HepG2 (cell line): Measurements from ENCODE around the gene ATP5F1C. TPM values are rescaled to one million over a fixed set of nuclear protein-coding genes. Genes with fewer than 3 reads are reported as not detected.

Experiments used
- AHDC1 ChIP-seq: sonication (generic); formaldehyde crosslinking; IDR thresholded peaks from 2 replicates; pipeline ENCODE4 v1.5.1; 2020; ENCODE audit warnings: mild to moderate bottlenecking, missing genetic modification reagents, borderline replicate concordance
- GRHL1 ChIP-seq: sonication (generic); formaldehyde crosslinking; conservative IDR thresholded peaks from 2 replicates; pipeline ENCODE4 v1.8.0; 2022; ENCODE audit warnings: missing genetic modification reagents
- KDM1A ChIP-seq: IDR thresholded peaks from 2 replicates; pipeline ENCODE4 v1.6.1; 2016; ENCODE audit warnings: missing compliant biosample characterization
- MED1 ChIP-seq: sonication (generic); formaldehyde crosslinking; IDR thresholded peaks from 2 replicates; pipeline ENCODE4 v1.4.0; 2020; ENCODE audit warnings: missing genetic modification reagents
- MEIS2 ChIP-seq: sonication (generic); formaldehyde crosslinking; IDR thresholded peaks from 2 replicates; pipeline ENCODE4 v1.9.0; 2021; ENCODE audit warnings: mild to moderate bottlenecking, missing genetic modification reagents
- NKX3-1 ChIP-seq: sonication (generic); formaldehyde crosslinking; IDR thresholded peaks from 2 replicates; pipeline ENCODE4 v1.5.0; 2020; ENCODE audit warnings: missing genetic modification reagents
- PBX2 ChIP-seq: IDR thresholded peaks from 2 replicates; pipeline ENCODE4 v1.6.1; 2016; ENCODE audit warnings: control low read depth
- POLR2AphosphoS5 ChIP-seq: IDR thresholded peaks from 2 replicates; pipeline ENCODE4 v1.6.1; 2012; ENCODE audit warnings: low read depth, low read length
- ZBTB21 ChIP-seq: sonication (generic); formaldehyde crosslinking; IDR thresholded peaks from 2 replicates; pipeline ENCODE4 v1.4.0; 2020; ENCODE audit warnings: missing genetic modification reagents
- ZFP62 ChIP-seq: sonication (generic); formaldehyde crosslinking; IDR thresholded peaks from 2 replicates; pipeline ENCODE4 v1.4.0; 2020; ENCODE audit warnings: missing genetic modification reagents
- ZNF205 ChIP-seq: IDR thresholded peaks from 2 replicates; pipeline ENCODE4 v1.6.1; 2018; ENCODE audit warnings: missing biosample characterization, missing genetic modification reagents
- ZNF563 ChIP-seq: sonication (generic); formaldehyde crosslinking; IDR thresholded peaks from 2 replicates; pipeline ENCODE4 v1.8.0; 2022; ENCODE audit warnings: mild to moderate bottlenecking, moderate library complexity, missing genetic modification reagents
- ZNF646 ChIP-seq: sonication (generic); formaldehyde crosslinking; IDR thresholded peaks from 2 replicates; pipeline ENCODE4 v1.9.0; 2021; ENCODE audit warnings: mild to moderate bottlenecking, missing genetic modification reagents
- ZNF746 ChIP-seq: sonication (generic); formaldehyde crosslinking; IDR thresholded peaks from 2 replicates; pipeline ENCODE4 v1.8.0; 2022; ENCODE audit warnings: mild to moderate bottlenecking, missing genetic modification reagents
- polyA plus RNA-seq, 8 experiments: library from polyadenylated mRNA; depleted of rRNA in 3 of 8; stranded (reverse) in 7 of 8; unstranded in 1 of 8; fragments of >200 nt; fragmentation: Illumina TruSeq in 4 of 8; extraction: Trizol in 4 of 8; gene quantifications; 2 replicates each; pipeline versions ENCODE4 v1.2.1 to v1.2.3, GENCODE V29; 2011 to 2016; ENCODE audit warnings: low read depth in 4 of 8, missing spikeins in 1 of 8, mixed read lengths in 1 of 8; ENCODE audit not compliant: insufficient read depth in 1 of 8
- total RNA-seq, 5 experiments: library from RNA; depleted of rRNA; stranded (reverse); fragments of >200 nt; fragmentation: Illumina TruSeq; extraction: Trizol; gene quantifications; 2 replicates each; pipeline ENCODE4 v1.2.3, GENCODE V29; 2016; ENCODE audit warnings: low read depth in 1 of 5

Gene ATP5F1C
- total and polyA plus RNA-seq, 2 of the 13 experiments (the other 11 are each of a cell fraction or from before 2014, with no cell fraction given), result 407 to 416 TPM

- TF ChIP-seq ZNF746 (CRISPR knock-in tag) (no peak; the same call in 1 of the 2 replicates), KDM1A (CRISPR knock-in tag) (no peak), ZFP62 (CRISPR knock-in tag) (no peak), POLR2AphosphoS5 (peak; percentile 89), PBX2 (CRISPR knock-in tag) (no peak), NKX3-1 (CRISPR knock-in tag) (no peak), MEIS2 (CRISPR knock-in tag) (peak; percentile 66), GRHL1 (CRISPR knock-in tag) (no peak), ZBTB21 (CRISPR knock-in tag) (no peak), ZNF563 (CRISPR knock-in tag) (peak; percentile 55; the same call in 1 of the 2 replicates), ZNF205 (peak; percentile 68; the same call in 1 of the 2 replicates), AHDC1 (CRISPR knock-in tag) (no peak), MED1 (CRISPR knock-in tag) (peak; percentile 82), ZNF646 (CRISPR knock-in tag) (0 out of 2 replicates have a peak, but pooled peaks have one; percentile 36)
Observed at GRCh38 chr10:7818295-7819120, 30.5 kb downstream of the ATP5F1C start, which contains the start of gene TAF3 (continued).
